ENCODE measurements around the gene SELENOH. TPM values are rescaled to one million over a fixed set of nuclear protein-coding genes. Genes with fewer than 3 reads are reported as not detected.

SELENOH gene
- total and polyA plus RNA-seq, 7 donors: 67.0 to 120 (median 87.1) TPM

GRCh38 chr11:57745206-57745605 is 3.9 kb downstream of the SELENOH start:
- 78 to 79% (median 79%) methylated on average over 5 of the region's 5 CpGs for WGBS, 3 donors
- DNase-seq (no peak), ATAC-seq (no peak)
- no peaks in the 10 kb centered on the region for H3K9me3 ChIP-seq
- TF ChIP-seq CTCF (IDR thresholded peaks at IDR 0.05): no peak
- intact Hi-C loops (cut with DNase I): loop anchor here (10.0 kb wide), 2 partner anchors 50 to 780 kb away; no protein-coding TSS in a partner anchor
- no peak overlapping the region for H3K27ac ChIP-seq
- H3K36me3 ChIP-seq (ENCODE audit: insufficient read depth in 1 of 2, low read depth in 1 of 2): peaks cover 5 to 67% of the 10 kb centered on the region in 2 donors
- no peak overlapping the region for H3K4me3 ChIP-seq
- H3K27me3 ChIP-seq (ENCODE audit: insufficient read depth in 3 of 3, low read length in 2 of 3): no peaks in the 10 kb centered on the region
- H3K4me1 ChIP-seq: peaks cover 22% of the 10 kb centered on the region

GRCh38 chr11:57746920-57747319 is 5.6 kb downstream of the SELENOH start:
- DNase-seq: no peak
- peaks cover 17% of the 10 kb centered on the region for H3K4me1 ChIP-seq
- TF ChIP-seq CTCF (IDR thresholded peaks at IDR 0.05): no peak
- intact Hi-C loops (cut with DNase I): loop anchor here (10.0 kb wide), 2 partner anchors 48 to 778 kb away; no protein-coding TSS in a partner anchor
- 81 to 87% (median 82%) methylated on average over 1 of the region's 1 CpG for WGBS, 3 donors
- H3K27me3 ChIP-seq (ENCODE audit: insufficient read depth in 3 of 3, low read length in 2 of 3): no peaks in the 10 kb centered on the region
- no peaks in the 10 kb centered on the region for H3K9me3 ChIP-seq
- peaks cover 5 to 77% of the 10 kb centered on the region in 2 donors for H3K36me3 ChIP-seq (ENCODE audit: insufficient read depth in 1 of 2, low read depth in 1 of 2)
- no peak for ATAC-seq
- H3K4me3 ChIP-seq: no peak overlapping the region
- no peak overlapping the region for H3K27ac ChIP-seq

- H3K4me1 ChIP-seq: no peaks in the 10 kb centered on the region
- peaks cover 2 to 37% of the 10 kb centered on the region in 2 donors for H3K36me3 ChIP-seq (ENCODE audit: insufficient read depth in 1 of 2, low read depth in 1 of 2)
- no peak overlapping the region for H3K4me3 ChIP-seq
- no peak overlapping the region for H3K27ac ChIP-seq
- no peaks in the 10 kb centered on the region for H3K9me3 ChIP-seq
- H3K27me3 ChIP-seq (ENCODE audit: insufficient read depth in 3 of 3, low read length in 2 of 3): no peaks in the 10 kb centered on the region
- ATAC-seq: no peak
- no peak for DNase-seq
- no peak for TF ChIP-seq CTCF (IDR thresholded peaks at IDR 0.05)
- intact Hi-C loops (cut with DNase I): loop anchor here in 1 of 2 donors (2.0 kb wide), 1 partner anchor 50 kb away; no protein-coding TSS in a partner anchor
Observed at GRCh38 chr11:57751176-57751575, 9.9 kb downstream of the SELENOH start.

GRCh38 chr11:57751676-57752253 is 10.5 kb downstream of the SELENOH start, which contains the start of gene BTBD18:
BTBD18 (minus strand) TSS chr11:57751819; CDS start chr11:57751188, 631 bp downstream.
- ATAC-seq (peak; percentile 51 to 74 (median 62)), DNase-seq (no peak)
- H3K4me3 ChIP-seq: no peak within 1 kb of the TSS
- H3K27me3 ChIP-seq (ENCODE audit: insufficient read depth in 3 of 3, low read length in 2 of 3): no peaks in the 10 kb centered on the region
- H3K36me3 ChIP-seq (ENCODE audit: insufficient read depth in 1 of 2, low read depth in 1 of 2): peaks cover 2 to 31% of the 10 kb centered on the region in 2 donors
- intact Hi-C loops (cut with DNase I): loop anchor here in 1 of 2 donors (2.0 kb wide), 1 partner anchor 49 kb away; no protein-coding TSS in a partner anchor
- TF ChIP-seq CTCF (IDR thresholded peaks at IDR 0.05): peak; percentile 40
- H3K9me3 ChIP-seq: no peaks in the 10 kb centered on the region
- no peaks in the 10 kb centered on the region for H3K4me1 ChIP-seq
- H3K27ac ChIP-seq: no peak within 1 kb of the TSS
- 50 to 53% (median 51%) methylated on average over 10 of the region's 10 CpGs for WGBS, 3 donors

Measured in psoas muscle (tissue), 8 donors.